ENCODE data around the gene GMDS.

GMDS gene

DNA sequence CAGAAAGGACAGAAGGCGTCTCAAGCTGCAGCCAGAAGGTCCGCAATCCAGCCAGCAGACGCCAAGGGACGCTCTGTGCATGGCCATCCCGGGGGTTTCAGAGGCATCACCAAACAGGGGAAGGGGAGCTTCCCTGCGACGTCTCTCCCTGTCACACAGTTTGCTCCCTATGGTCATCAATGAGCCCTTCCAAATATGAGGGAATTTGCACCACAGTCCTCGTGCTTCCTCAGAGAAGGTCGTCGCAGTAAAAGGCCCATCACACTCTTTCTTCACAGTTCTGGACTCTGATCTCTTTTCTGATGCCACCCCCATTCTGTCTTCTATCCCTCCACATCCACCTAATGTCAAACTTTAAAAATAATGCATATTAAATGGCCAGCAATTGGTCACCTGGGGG lies 645.9 kb downstream of the GMDS start:
- in situ Hi-C loops (cut with HindIII; ENCODE audit: low sequenced_read_pairs): no loop called here

DNA sequence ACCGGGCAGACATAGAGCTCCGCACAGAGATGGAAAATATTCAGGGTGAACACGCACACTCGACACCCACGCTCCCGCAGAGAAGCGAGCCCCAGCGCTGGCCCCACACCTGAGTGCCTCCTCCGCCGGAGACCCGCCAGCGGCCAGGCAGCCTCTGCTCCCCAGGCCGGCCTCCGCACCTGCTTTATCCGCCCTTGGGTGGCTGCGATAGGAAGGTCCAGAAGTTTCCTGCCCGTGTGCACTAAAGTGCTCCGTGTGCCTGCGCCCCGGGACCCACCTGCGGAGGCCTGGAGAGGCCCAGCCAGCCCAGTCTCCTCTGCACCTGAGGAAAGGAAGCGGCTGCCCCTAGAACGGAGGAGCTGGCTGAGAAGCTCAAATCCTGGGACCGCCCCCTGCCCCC lies 646.5 kb downstream of the GMDS start:
- in situ Hi-C loops (cut with HindIII; ENCODE audit: low sequenced_read_pairs): no loop called here

DNA sequence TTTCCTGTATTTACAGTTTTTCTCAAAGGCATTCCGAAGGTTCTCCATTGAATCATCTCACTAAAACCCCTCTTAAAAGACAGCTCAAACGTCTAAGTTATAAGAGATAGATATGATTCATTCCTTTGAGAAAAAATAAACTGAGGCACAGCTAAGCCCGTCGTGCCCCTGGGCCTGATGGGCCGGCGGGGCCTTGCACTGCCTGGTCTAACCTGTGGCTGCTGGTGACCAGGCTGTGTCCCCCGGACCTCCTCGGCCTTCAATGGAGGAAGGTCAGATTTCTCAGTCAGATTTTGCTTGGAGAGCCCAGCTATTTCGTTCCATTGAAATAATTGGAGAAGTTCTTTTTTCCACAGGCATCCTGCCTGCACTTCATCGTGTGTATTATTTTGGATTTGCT lies 647.0 kb downstream of the GMDS start:
- in situ Hi-C loops (cut with HindIII; ENCODE audit: low sequenced_read_pairs): no loop called here

DNA sequence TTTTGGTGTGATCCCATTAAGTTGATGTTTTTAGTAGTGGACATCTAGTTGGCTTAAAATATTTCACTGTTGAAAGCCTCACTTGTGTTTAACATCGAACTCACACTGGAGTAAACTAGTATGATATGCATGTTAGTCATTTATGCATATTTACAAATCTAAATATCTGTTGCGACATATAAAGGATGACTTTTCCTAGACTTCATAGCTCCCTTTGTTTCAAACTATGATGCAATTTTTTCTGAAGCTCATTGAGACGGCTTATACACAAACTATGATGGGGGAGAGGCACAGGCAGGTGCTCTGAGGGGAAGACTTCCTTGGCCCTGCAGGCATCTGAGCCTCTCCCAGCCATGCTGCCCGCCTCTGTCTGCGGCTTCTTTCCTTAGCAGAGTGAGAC lies 647.5 kb downstream of the GMDS start:
- in situ Hi-C loops (cut with HindIII; ENCODE audit: low sequenced_read_pairs): no loop called here

DNA sequence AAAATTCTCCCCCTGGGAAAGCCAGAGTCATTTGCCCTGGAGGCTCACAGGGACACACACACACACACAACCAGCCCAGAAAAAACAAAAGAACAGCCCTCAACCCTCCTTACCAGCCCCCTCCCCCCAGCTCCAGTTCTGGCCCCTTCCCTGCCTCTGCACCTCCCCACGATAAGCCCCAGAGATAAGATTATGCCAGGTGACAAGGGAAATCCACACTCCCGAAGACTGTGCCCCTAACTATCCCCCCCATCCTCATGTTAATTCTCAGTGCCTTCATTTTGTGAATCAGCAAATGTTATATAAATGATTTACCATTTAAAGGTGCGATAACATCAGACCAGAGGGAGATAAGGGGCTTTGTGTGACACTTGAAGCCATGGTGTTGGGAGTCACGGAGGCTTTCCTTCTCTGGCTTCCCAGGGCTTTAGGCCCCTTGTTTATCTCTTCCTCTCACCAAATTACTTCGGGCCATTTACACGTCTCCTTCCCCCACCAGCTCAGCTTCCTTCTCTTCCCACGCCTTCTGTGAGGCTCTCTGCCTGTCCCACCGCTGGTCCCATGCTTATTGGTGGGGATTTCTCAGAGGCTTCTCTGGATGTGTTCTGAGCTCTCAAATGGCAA lies 648.2 kb downstream of the GMDS start:
- in situ Hi-C loops (cut with HindIII; ENCODE audit: low sequenced_read_pairs): no loop called here

DNA sequence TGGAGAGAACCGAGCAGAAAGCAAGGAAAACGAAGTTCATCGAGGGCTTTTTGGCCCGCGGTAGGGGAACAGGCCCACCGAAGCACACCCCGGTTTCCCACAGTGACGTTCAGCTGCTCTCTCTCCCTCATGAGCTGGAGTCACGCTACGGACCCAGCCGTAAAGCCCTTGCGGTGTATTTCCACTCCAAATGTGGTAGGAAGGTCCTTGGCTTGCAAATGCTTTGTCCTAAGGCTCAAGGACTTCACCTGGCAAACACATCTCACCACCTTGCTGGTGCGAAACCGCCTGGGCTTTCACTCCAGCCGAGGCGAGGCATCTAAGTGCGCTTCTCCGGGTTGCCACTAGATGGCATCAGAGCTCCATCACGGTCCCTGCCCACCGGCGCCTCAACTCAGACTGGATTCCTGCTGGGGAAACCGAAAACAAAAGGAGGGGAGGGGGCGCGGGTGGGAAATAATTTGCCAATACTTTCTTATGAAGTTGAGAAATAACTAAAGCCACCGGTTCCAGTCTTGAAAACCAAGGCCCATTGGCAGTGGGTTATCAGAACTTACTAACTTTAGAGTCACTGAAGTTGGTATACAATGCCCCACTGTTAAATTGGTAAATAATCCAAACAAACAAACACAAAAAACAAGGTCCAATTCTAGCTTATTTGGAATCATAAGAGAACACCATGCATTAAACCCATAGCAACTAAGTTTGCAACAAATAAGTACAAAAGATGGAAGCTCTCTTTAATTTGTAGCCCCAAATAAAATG lies 649.1 kb downstream of the GMDS start:
- in situ Hi-C loops (cut with HindIII; ENCODE audit: low sequenced_read_pairs): no loop called here

DNA sequence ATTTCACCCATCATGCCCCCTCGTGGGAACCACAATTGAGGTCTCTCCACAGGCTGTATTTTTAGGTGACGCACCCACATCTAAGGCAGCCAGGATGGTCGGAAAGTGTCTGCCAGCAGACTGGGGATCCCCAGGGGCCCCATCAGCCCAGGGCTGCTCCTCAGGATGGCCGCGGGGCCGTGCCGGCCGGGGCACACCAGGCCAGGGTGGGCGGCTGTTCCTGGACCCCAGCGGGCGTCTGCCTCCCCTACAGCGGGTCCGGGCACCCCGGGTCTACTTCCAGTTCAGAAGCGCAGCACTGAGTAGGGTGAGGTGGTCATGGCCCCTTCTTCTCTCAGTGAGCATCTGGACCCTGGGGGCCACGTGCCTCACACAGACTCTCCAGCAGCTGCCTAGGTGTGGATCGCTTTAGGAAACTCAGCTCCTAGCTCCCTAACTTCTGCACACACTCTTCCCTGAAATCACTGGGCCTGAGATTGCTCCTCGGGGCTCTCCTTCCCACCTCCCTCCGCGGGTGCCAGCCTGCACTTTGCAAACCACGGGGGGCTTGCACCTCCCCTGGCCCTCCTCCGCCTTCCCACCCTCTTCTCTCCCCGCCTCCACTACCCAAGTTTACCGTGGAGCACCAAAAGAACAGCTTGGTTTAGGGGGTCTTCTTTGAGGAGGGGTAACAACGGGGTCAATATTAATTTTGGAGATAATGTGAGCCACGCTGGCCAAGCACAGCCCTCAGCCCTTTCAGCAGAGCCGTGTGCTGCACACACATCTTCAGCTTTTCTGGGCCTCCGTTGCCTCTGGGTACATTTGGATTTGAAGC lies 649.9 kb downstream of the GMDS start:
- in situ Hi-C loops (cut with HindIII; ENCODE audit: low sequenced_read_pairs): no loop called here

DNA sequence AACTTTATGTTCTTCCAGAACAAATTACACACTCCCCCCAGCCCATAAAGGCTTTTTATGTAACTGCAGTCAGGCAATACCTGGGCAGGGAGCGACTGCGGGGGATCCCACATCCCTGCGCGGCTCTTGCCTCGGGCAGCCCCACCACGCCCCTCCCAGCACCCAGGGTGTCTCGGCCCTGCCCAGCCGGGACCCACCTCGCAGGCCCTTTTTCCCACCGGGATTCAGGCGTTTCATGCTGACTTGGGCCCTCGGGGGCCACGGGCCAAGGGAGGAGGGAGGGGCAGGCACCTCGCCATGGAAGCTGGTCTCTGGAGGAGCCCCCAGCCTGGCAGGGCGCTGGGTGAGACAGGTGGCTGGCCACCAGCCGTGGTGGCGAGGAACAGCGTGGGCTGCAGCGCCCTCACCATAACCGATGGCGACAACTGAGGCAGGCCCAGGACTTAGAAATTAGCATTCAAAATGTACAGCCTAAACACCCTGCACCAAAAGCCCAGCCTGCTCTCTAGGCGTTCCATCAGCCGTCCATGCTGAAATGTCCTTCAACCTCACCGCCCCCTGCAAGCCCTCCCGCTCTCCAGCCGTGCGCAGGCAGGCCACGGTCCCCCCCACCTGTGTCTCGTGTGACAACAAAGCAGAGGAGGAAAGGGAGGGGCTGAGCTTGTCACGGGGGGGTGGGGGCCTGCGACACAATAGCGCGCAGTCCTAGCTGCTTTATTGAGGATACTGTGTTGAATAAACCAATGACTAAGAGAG lies 650.8 kb downstream of the GMDS start:
- in situ Hi-C loops (cut with HindIII; ENCODE audit: low sequenced_read_pairs): no loop called here

DNA sequence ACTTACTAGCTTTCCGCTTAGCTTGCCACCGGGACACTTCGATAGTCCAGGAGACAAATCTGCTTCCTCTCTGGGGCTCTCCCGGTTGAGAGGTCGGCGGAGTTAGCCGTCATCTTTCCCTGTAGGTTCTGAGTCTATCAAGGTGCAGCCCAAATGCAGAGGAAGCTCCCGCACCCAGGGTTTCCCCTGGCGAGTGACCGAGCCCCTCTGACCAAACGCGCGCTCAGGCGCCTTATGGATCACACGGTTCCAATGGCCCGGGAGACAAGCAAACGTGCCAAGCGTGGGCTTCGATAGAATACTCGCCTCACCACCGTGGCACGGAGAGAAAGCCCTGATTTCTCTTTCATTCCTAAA lies 651.5 kb downstream of the GMDS start:
- in situ Hi-C loops (cut with HindIII; ENCODE audit: low sequenced_read_pairs): no loop called here

DNA sequence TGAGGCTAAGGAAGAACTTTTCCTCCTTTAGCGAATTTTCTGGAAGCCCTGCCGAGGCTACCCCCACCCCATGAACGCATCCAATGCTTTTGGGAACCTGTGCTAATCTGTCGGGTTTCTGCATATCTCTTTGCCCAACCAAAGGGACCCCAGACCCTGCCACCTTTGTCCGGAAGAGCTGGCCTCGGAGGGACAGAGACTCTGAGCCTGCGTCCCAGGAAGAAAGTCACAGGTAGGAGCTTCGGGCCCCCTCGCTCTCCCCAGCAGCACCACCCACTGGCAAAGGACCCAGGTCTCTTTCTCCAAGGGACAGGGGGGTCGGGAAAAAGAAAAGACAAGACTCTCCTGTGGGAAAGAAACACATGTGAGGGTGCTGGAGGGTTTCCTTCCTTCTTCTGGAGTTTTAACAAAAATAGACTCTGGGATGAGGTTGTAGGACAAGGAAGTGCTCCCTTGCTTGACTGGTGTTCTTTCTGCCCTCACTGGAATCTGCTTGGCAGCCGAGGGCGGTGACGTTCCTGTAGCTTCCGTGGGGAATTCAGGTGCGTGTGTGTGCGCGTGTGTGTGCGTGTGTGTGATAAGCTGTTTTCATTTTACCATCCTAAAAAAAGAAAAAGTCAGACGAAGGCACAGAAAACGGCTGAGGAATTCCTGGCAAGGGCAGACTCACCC lies 652.0 kb downstream of the GMDS start:
- in situ Hi-C loops (cut with HindIII; ENCODE audit: low sequenced_read_pairs): no loop called here

DNA sequence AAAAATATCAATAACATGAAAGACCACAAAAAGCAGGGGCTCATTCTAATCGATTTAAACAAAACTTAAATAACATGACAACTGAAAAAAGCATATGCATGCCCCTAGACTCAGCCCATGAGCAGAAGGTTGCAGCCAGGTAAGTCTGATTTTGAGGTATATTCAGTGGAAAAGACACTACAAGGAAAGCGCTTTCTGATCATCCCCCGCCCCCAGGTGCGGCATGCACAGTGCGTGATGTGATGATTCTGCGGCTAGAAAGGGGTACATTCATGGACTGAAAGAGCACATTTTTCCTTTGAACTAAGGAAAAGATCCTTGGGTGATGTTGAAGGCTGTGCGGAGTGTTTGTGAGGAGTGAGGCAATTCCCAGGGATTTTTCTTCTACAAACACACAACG lies 652.6 kb downstream of the GMDS start:
- in situ Hi-C loops (cut with HindIII; ENCODE audit: low sequenced_read_pairs): no loop called here

DNA sequence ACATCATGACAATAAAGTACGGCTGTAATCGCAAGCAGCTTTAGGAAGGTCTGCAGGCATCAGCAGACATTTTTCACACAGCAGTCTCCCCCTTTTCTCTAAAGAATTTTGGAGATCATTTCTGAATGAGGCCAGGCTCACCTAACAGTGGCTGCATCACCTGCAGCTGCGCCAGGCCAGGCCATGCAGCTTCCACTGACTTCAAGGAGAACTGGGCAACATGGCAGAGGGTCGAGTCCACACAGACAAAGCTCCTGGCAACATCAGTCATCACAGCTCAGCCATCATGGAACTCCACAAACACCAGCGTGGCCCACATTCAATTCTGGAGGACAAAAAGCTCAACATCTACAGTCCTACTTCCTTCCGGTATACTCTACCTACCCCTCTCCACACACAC lies 653.5 kb downstream of the GMDS start:
- in situ Hi-C loops (cut with HindIII; ENCODE audit: low sequenced_read_pairs): no loop called here

DNA sequence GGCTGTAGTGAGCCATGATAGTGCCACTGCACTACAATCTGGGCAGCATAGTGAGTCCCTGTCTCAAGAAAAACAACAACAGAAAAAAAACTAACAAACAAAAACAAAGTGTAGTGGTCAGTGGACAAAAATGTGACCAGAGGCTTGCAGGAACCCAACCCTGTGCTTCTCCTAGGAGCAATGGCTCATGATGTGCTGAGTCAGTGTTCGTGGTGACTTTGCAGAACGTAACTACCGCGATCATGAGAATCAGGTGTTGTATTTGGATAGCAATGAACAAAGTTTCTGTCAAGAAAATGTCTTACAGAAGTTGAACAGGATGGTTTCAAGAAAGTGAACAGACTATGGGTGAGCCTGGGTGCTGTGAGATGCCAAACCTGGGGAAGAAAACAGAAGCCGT lies 654.2 kb downstream of the GMDS start:
- in situ Hi-C loops (cut with HindIII; ENCODE audit: low sequenced_read_pairs): no loop called here

DNA sequence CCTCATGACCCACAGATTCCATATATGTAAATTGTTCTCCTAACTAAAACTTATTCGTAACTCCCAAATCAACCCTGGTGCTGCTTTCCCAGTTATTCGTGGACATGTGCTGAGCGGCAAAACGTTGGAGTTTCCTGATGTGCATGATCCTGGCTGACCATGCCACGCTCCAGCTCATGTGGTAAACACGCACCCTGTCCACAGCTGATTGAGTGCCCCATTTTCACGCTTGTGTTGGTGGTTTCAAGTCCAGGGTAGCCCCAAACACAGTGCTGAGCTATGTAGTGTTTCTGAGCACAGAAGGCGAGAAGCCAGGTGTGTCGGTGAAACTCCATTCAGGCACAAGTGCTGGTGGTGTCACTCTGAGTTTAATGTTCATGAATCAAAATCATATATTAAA lies 654.8 kb downstream of the GMDS start:
- in situ Hi-C loops (cut with HindIII; ENCODE audit: low sequenced_read_pairs): no loop called here

DNA sequence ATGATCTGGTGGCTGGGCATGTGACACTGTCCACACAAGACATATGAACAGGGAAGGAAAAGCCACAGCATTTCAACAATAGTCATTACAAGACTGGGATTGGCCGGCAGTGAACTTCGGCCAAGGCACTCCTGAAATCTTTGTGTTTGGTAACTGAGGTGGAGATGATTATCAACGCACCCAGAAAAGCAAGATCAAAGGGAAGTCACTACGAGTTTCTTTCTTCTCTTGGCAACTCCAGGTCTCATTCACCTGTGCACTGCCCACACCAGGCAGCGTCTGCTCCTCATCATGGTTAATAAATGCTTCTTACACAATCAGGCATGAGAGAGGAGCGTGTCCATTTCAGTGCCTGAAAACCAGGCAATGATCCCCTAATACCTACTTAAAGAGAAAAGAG lies 656.2 kb downstream of the GMDS start:
- in situ Hi-C loops (cut with HindIII; ENCODE audit: low sequenced_read_pairs): no loop called here

DNA sequence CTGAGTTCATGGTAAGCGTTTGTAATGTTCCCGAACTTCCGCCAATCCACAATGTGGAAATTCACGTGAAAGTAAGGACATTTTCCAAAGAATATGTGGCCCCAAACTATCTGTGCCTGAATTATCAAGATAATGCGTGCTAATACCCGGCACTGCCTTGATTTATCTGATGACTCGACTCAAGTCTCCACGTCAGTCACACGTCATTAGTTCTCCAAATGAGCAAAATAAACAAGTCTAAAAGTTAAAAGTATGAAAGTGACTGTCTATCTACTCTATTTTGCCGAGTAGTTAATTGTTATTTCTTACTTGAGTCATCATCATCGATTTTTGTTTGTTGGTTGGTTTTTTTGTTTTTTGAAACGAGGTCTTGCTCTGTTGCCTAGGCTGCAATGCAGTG lies 657.4 kb downstream of the GMDS start:
- in situ Hi-C loops (cut with HindIII; ENCODE audit: low sequenced_read_pairs): no loop called here

DNA sequence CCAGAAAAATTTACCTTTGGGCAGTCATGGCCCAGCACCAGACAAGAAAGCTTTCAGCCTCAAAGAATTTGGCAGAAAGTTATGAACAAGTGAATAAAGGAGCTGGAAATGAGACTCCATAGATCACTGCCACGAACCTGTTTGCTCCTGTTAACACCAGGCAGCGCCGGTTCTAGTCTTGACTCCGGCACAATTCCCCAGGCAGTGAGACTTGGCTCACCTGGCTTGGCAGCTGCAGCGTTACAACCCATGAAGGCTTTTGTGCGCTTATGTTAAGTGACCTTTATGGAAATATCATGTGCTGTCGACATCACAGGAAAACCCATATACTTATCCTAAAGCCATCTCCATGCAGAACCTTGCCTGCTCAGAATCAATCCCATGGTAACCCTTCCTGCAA lies 657.9 kb downstream of the GMDS start:
- in situ Hi-C loops (cut with HindIII; ENCODE audit: low sequenced_read_pairs): no loop called here

DNA sequence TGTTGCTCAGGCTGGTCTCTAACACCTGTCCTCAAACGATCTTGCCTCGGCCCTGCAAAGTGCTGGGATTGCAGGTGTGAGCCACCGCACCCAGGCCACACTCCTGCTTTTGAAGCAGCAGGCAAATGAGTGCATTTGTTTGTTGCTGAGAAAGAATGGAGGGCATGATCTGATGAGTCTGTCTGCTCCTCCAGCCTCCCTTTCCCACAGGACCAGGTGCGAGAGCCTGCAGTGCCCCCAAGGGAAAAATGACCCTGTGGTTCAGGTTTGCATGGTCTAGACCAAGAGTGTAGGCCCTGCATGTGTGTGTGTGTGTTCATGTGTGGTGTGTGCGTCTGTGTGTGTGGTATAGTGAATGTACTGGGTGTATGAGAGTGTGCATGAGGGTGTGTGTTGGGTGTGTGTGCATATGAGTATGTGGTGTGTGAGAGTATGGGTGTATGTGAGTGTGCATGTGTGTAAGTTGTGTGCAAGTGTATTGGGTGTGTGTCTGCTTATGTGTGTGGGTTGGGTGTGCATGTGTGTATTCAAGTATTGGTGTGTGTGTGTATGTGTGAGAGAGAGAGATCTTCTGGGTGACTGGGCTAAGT lies 658.4 kb downstream of the GMDS start:
- in situ Hi-C loops (cut with HindIII; ENCODE audit: low sequenced_read_pairs): no loop called here

DNA sequence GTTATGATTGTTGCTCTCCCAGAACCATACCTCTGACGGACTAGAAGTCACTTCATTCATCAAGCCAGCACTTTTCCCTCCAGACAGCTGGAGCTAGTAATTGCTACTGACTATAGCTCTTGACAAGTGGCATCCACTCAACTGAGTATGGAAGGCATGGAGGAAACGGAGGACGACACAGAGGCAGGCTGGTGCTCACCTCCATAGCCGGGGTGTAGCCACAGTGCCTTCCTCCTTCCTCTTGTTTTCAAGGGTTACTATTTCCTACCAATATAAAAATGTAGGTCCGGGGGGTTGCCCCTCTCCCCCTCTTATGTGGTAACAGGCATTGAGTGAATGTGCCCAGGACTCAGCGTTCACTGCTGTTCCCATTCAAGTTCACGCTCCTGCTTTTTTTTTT lies 659.1 kb downstream of the GMDS start:
- in situ Hi-C loops (cut with HindIII; ENCODE audit: low sequenced_read_pairs): no loop called here

DNA sequence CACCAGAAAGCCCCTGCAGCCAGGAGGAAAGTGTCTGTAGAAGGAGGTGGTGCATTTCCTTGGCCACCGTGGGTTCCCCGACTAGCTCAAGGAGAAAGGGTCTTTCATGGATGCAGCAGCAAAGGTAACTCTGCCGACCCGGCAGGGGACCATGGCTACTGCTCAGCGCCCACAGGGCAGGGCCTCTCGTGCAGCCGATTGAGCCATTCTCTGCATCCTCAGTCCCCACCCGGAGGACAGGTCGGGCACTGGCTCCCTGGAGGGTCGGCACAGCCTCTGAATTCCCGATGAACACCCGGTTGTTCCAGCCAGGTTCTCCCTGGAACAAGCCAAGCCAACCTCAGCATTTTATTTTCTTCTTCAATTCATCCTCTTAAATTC lies 659.7 kb downstream of the GMDS start:
- in situ Hi-C loops (cut with HindIII; ENCODE audit: low sequenced_read_pairs): no loop called here
